ENCODE measurements around the gene ERP44. TPM values are rescaled to one million over a fixed set of nuclear protein-coding genes. Genes with fewer than 3 reads are reported as not detected.

Gene ERP44
- polyA plus RNA-seq, 3 donors = 18.4 to 74.0 (median 66.3) TPM

- H3K9ac ChIP-seq (ENCODE audit: insufficient read depth, low read length, poor library complexity, severe bottlenecking) = no peak overlapping the region
- Mint-ChIP-seq H3K4me1 (peaks cover 28% of the 10 kb centered on the region), H3K4me3 (no peak overlapping the region), H3K9me3 (no peaks in the 10 kb centered on the region), H3K27ac (peak overlapping the region in 1 of 7 donors; percentile 100), H3K27me3 (ENCODE audit: low read depth in 3 of 3) (peaks cover 0 to 2% (median 0%) of the 10 kb centered on the region in 3 donors), H3K36me3 (peaks cover 7 to 13% of the 10 kb centered on the region in 2 donors)
- H3K4me1 ChIP-seq (ENCODE audit: control insufficient read depth in 1 of 2, insufficient read depth in 2 of 2, low read length in 2 of 2) = peaks cover 16 to 24% of the 10 kb centered on the region in 2 donors
- peak overlapping the region in 1 of 2 donors; percentile 100 for H3K27ac ChIP-seq (ENCODE audit: low read depth in 1 of 2, low read length in 2 of 2)
- peak overlapping the region; percentile 94 for H2AFZ ChIP-seq (ENCODE audit: insufficient read depth, low read depth, low read length, poor library complexity, severe bottlenecking)
- no CpG with 5 or more reads among the region's 2 CpGs for WGBS (ENCODE audit: insufficient coverage)
- H4K20me1 ChIP-seq (ENCODE audit: insufficient read depth, low read length) = peaks cover 21% of the 10 kb centered on the region
- peaks cover 49% of the 10 kb centered on the region for H3K79me2 ChIP-seq (ENCODE audit: insufficient read depth, low read length)
- no peak for TF ChIP-seq CTCF (IDR thresholded peaks at IDR 0.05)
- intact Hi-C loops (cut with micrococcal nuclease) = no loop called here
- H3K4me2 ChIP-seq (replicated peaks; ENCODE audit: extremely low read depth, low read length, poor library complexity, severe bottlenecking) = peak overlapping the region; percentile 92
- no peaks in the 10 kb centered on the region for H3K9me3 ChIP-seq (replicated peaks in 1 of 2; ENCODE audit: control insufficient read depth in 1 of 2, insufficient read depth in 1 of 2, low read length in 2 of 2)
- peaks cover 10% of the 10 kb centered on the region in 2 donors for H3K36me3 ChIP-seq (replicated peaks in 1 of 2; ENCODE audit: control insufficient read depth in 1 of 2, insufficient read depth in 2 of 2, low read length in 2 of 2)
- no peaks in the 10 kb centered on the region for H3K27me3 ChIP-seq (ENCODE audit: control insufficient read depth in 2 of 2, insufficient read depth in 2 of 2, low read length in 2 of 2)
- no peak for DNase-seq
- H3K4me3 ChIP-seq (replicated peaks in 1 of 3; ENCODE audit: low read depth in 2 of 3, low read length in 3 of 3) = peak overlapping the region in 1 of 3 experiments; percentile 97
Observed at GRCh38 chr9:100100146-100100667, 1.4 kb upstream of the ERP44 start.

DNA sequence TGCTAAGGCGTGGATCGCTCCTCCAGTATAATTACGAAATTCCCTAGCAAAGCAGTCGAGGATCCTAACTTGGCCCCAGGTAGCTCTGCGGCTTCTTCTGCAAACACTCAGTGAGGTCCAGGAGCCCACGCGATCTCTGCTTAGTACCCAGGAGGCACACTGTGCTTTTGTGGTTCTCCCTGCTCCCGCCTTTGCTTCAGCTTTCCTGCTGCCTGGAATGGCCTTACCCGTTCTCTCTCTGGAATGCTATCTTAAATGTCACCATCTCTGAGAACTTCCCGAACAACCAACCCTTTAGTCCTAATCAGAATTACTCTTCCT is 882 bp upstream of the ERP44 start:
- H3K36me3 Mint-ChIP-seq = peaks cover 9 to 11% of the 10 kb centered on the region in 2 donors
- Histone ChIP-seq H3K4me1 (ENCODE audit: control insufficient read depth in 1 of 2, insufficient read depth in 2 of 2, low read length in 2 of 2) (peaks cover 16 to 24% of the 10 kb centered on the region in 2 donors), H3K79me2 (ENCODE audit: insufficient read depth, low read length) (peaks cover 54% of the 10 kb centered on the region)

More for the DNA sequence above, 882 bp upstream of the ERP44 start:
- peaks cover 6 to 7% of the 10 kb centered on the region in 2 donors for H3K36me3 ChIP-seq (replicated peaks in 1 of 2; ENCODE audit: control insufficient read depth in 1 of 2, insufficient read depth in 2 of 2, low read length in 2 of 2)
- no peaks in the 10 kb centered on the region for H3K9me3 Mint-ChIP-seq
- peaks cover 0 to 2% (median 0%) of the 10 kb centered on the region in 3 donors for H3K27me3 Mint-ChIP-seq (ENCODE audit: low read depth in 3 of 3)
- H3K4me1 Mint-ChIP-seq = peaks cover 30% of the 10 kb centered on the region
- H2AFZ ChIP-seq (ENCODE audit: insufficient read depth, low read depth, low read length, poor library complexity, severe bottlenecking) = peak overlapping the region; percentile 94
- H3K4me3 ChIP-seq (replicated peaks in 1 of 3; ENCODE audit: low read depth in 2 of 3, low read length in 3 of 3) = peak overlapping the region; percentile 83 to 97 (median 96)
- H3K27ac ChIP-seq (ENCODE audit: low read depth in 1 of 2, low read length in 2 of 2) = peak overlapping the region; percentile 99 to 100
- H3K4me3 Mint-ChIP-seq = peak overlapping the region; percentile 100
- WGBS (ENCODE audit: insufficient coverage) = 13% methylated on average over 8 of the region's 10 CpGs
- no peak for DNase-seq
- H3K27ac Mint-ChIP-seq = peak overlapping the region; percentile 93 to 100 (median 100)
- no peaks in the 10 kb centered on the region for H3K9me3 ChIP-seq (replicated peaks in 1 of 2; ENCODE audit: control insufficient read depth in 1 of 2, insufficient read depth in 1 of 2, low read length in 2 of 2)
- H3K4me2 ChIP-seq (replicated peaks; ENCODE audit: extremely low read depth, low read length, poor library complexity, severe bottlenecking) = peak overlapping the region; percentile 92
- H3K9ac ChIP-seq (ENCODE audit: insufficient read depth, low read length, poor library complexity, severe bottlenecking) = peak overlapping the region; percentile 98
- intact Hi-C loops (cut with micrococcal nuclease) = loop anchor here in 1 of 2 donors (10.0 kb wide), 3 partner anchors 275 to 1295 kb away; partner anchors contain the start of genes MRPL50, NR4A3 and ZNF189
- TF ChIP-seq CTCF (IDR thresholded peaks at IDR 0.05) = no peak
- H3K27me3 ChIP-seq (ENCODE audit: control insufficient read depth in 2 of 2, insufficient read depth in 2 of 2, low read length in 2 of 2) = no peaks in the 10 kb centered on the region
- peaks cover 26% of the 10 kb centered on the region for H4K20me1 ChIP-seq (ENCODE audit: insufficient read depth, low read length)

Data from CD14-positive monocyte (primary cell).